HEK293 (cell line): ENCODE measurements around the gene CNOT11.

ENCODE experiments used
- CTCF ChIA-PET: fragments of 350-600 bp; formaldehyde crosslinking; extraction: SDS; loops from one replicate; lab custom pipeline; 2021; ENCODE audit warnings: antibody characterized with exemption; lab: Yijun Ruan, JAX
- POLR2A ChIA-PET: fragments of 300-600 bp; formaldehyde crosslinking; extraction: SDS; loops from one replicate; lab custom pipeline; 2020; ENCODE audit warnings: antibody characterized with exemption, inconsistent platforms; lab: Yijun Ruan, JAX
- H3K27ac ChIP-seq: fragments of 200-500 bp; sonication (Bioruptor generic); 2 replicates; pipeline ENCODE4 v1.5.1; 2014; ENCODE audit warnings: low read depth, low read length, control low read depth, inconsistent platforms; ENCODE audit errors: extremely low read depth
- H3K36me3 ChIP-seq, 2 experiments: fragments of 200-500 bp in 1 of 2; sonication (Bioruptor generic) in 1 of 2; 1 replicate in 1 of 2; 2 replicates in 1 of 2; pipeline ENCODE4 v1.5.1; 2014 to 2017; ENCODE audit warnings: inconsistent platforms in 2 of 2, low read length in 2 of 2; ENCODE audit not compliant: control insufficient read depth in 2 of 2, insufficient read depth in 1 of 2
- H3K4me1 ChIP-seq: fragments of 200-500 bp; sonication (Bioruptor generic); 2 replicates; pipeline ENCODE4 v1.5.1; 2014; ENCODE audit warnings: mild to moderate bottlenecking, low read length, inconsistent platforms; ENCODE audit not compliant: control insufficient read depth, insufficient read depth
- H3K4me3 ChIP-seq: 2 replicates; pipeline ENCODE4 v1.5.1; 2011; ENCODE audit warnings: low read depth, mild to moderate bottlenecking, control low read depth, low read length, moderate library complexity
- H3K9me3 ChIP-seq: fragments of 200-500 bp; sonication (Bioruptor generic); 2 replicates; pipeline ENCODE4 v1.5.1; 2014; ENCODE audit warnings: low read depth, low read length, inconsistent platforms; ENCODE audit not compliant: control insufficient read depth, insufficient read depth
- AEBP2 ChIP-seq: fragments of 450-650 bp; formaldehyde crosslinking; IDR thresholded peaks from 2 replicates; pipeline ENCODE4 v1.5.1; 2016; ENCODE audit warnings: missing biosample characterization, missing genetic modification characterization, borderline replicate concordance
- BCL11A ChIP-seq: fragments of 450-650 bp; formaldehyde crosslinking; IDR thresholded peaks from 2 replicates; pipeline ENCODE4 v1.5.1; 2016; ENCODE audit warnings: low read depth, missing biosample characterization, missing genetic modification characterization
- ELK4 ChIP-seq: IDR thresholded peaks from 2 replicates; pipeline ENCODE4 v1.6.1; 2011; ENCODE audit warnings: mild to moderate bottlenecking, low read depth, low read length, borderline replicate concordance
- KLF1 ChIP-seq: fragments of 450-650 bp; formaldehyde crosslinking; IDR thresholded peaks from 2 replicates; pipeline ENCODE4 v1.5.1; 2016; ENCODE audit warnings: missing biosample characterization, missing genetic modification characterization
- KLF16 ChIP-seq: fragments of 450-650 bp; formaldehyde crosslinking; IDR thresholded peaks from 2 replicates; pipeline ENCODE4 v1.5.1; 2017; ENCODE audit warnings: missing biosample characterization, missing genetic modification characterization
- SP2 ChIP-seq: fragments of 450-650 bp; formaldehyde crosslinking; IDR thresholded peaks from 2 replicates; pipeline ENCODE4 v1.5.1; 2016; ENCODE audit warnings: missing biosample characterization, missing genetic modification characterization
- SP3 ChIP-seq: fragments of 450-650 bp; formaldehyde crosslinking; IDR thresholded peaks from 2 replicates; pipeline ENCODE4 v1.5.1; 2016; ENCODE audit warnings: missing biosample characterization, missing genetic modification characterization
- ZBTB1 ChIP-seq: fragments of 450-650 bp; formaldehyde crosslinking; IDR thresholded peaks from 2 replicates; pipeline ENCODE4 v1.5.1; 2016; ENCODE audit warnings: missing biosample characterization, missing genetic modification characterization
- ZBTB17 ChIP-seq: fragments of 450-650 bp; formaldehyde crosslinking; IDR thresholded peaks from 2 replicates; pipeline ENCODE4 v1.5.1; 2016; ENCODE audit warnings: missing biosample characterization, missing genetic modification characterization
- ZNF10 ChIP-seq: fragments of 450-650 bp; formaldehyde crosslinking; IDR thresholded peaks from 2 replicates; pipeline ENCODE4 v1.5.1; 2017; ENCODE audit warnings: missing biosample characterization, missing genetic modification characterization
- ZNF114 ChIP-seq: fragments of 450-650 bp; formaldehyde crosslinking; IDR thresholded peaks from 2 replicates; pipeline ENCODE4 v1.5.0; 2017; ENCODE audit warnings: missing biosample characterization, missing genetic modification characterization
- ZNF132 ChIP-seq: fragments of 450-650 bp; formaldehyde crosslinking; IDR thresholded peaks from 2 replicates; pipeline ENCODE4 v1.5.1; 2017; ENCODE audit warnings: missing biosample characterization, missing genetic modification characterization, borderline replicate concordance
- ZNF175 ChIP-seq: fragments of 450-650 bp; formaldehyde crosslinking; IDR thresholded peaks from 2 replicates; pipeline ENCODE4 v1.5.1; 2016; ENCODE audit warnings: missing biosample characterization, missing genetic modification characterization
- ZNF18 ChIP-seq: fragments of 450-650 bp; formaldehyde crosslinking; IDR thresholded peaks from 2 replicates; pipeline ENCODE4 v1.5.1; 2016; ENCODE audit warnings: missing biosample characterization, missing genetic modification characterization
- ZNF2 ChIP-seq: fragments of 450-650 bp; formaldehyde crosslinking; IDR thresholded peaks from 2 replicates; pipeline ENCODE4 v1.5.1; 2016; ENCODE audit warnings: missing biosample characterization, missing genetic modification characterization
- ZNF223 ChIP-seq: fragments of 450-650 bp; formaldehyde crosslinking; IDR thresholded peaks from 2 replicates; pipeline ENCODE4 v1.5.1; 2016; ENCODE audit warnings: missing biosample characterization, missing genetic modification characterization
- ZNF366 ChIP-seq: fragments of 450-650 bp; formaldehyde crosslinking; conservative IDR thresholded peaks from 2 replicates; pipeline ENCODE4 v1.5.1; 2016; ENCODE audit warnings: missing biosample characterization, missing genetic modification characterization
- ZNF404 ChIP-seq: fragments of 450-650 bp; formaldehyde crosslinking; IDR thresholded peaks from 2 replicates; pipeline ENCODE4 v1.5.1; 2017; ENCODE audit warnings: missing biosample characterization, missing genetic modification characterization
- ZNF423 ChIP-seq: fragments of 450-650 bp; formaldehyde crosslinking; IDR thresholded peaks from 2 replicates; pipeline ENCODE4 v1.5.1; 2016; ENCODE audit warnings: missing biosample characterization, missing genetic modification characterization
- ZNF426 ChIP-seq: fragments of 450-650 bp; formaldehyde crosslinking; IDR thresholded peaks from 2 replicates; pipeline ENCODE4 v1.5.1; 2017; ENCODE audit warnings: missing biosample characterization, missing genetic modification characterization, mild to moderate bottlenecking, inconsistent platforms, moderate library complexity
- ZNF433 ChIP-seq: fragments of 450-650 bp; formaldehyde crosslinking; IDR thresholded peaks from 2 replicates; pipeline ENCODE4 v1.5.1; 2016; ENCODE audit warnings: missing biosample characterization, missing genetic modification characterization, low read depth
- ZNF501 ChIP-seq: fragments of 450-650 bp; formaldehyde crosslinking; IDR thresholded peaks from 2 replicates; pipeline ENCODE4 v1.5.1; 2016; ENCODE audit warnings: missing biosample characterization, missing genetic modification characterization
- ZNF529 ChIP-seq: fragments of 450-650 bp; formaldehyde crosslinking; IDR thresholded peaks from 2 replicates; pipeline ENCODE4 v1.5.1; 2017; ENCODE audit warnings: missing genetic modification characterization, missing biosample characterization; ENCODE audit not compliant: insufficient replicate concordance
- ZNF571 ChIP-seq: fragments of 450-650 bp; formaldehyde crosslinking; IDR thresholded peaks from 2 replicates; pipeline ENCODE4 v1.5.0; 2017; ENCODE audit warnings: missing biosample characterization, missing genetic modification characterization
- ZNF621 ChIP-seq: fragments of 450-650 bp; formaldehyde crosslinking; IDR thresholded peaks from 2 replicates; pipeline ENCODE4 v1.5.1; 2017; ENCODE audit warnings: missing biosample characterization, missing genetic modification characterization
- ZNF629 ChIP-seq: fragments of 450-650 bp; formaldehyde crosslinking; IDR thresholded peaks from 2 replicates; pipeline ENCODE4 v1.5.1; 2017; ENCODE audit warnings: missing biosample characterization, missing genetic modification characterization
- ZNF670 ChIP-seq: fragments of 450-650 bp; formaldehyde crosslinking; IDR thresholded peaks from 2 replicates; pipeline ENCODE4 v1.5.1; 2016; ENCODE audit warnings: missing biosample characterization, missing genetic modification characterization, low read depth
- ZNF692 ChIP-seq: fragments of 450-650 bp; formaldehyde crosslinking; IDR thresholded peaks from 2 replicates; pipeline ENCODE4 v1.5.1; 2016; ENCODE audit warnings: missing biosample characterization, missing genetic modification characterization
- ZNF701 ChIP-seq: fragments of 450-650 bp; formaldehyde crosslinking; IDR thresholded peaks from 2 replicates; pipeline ENCODE4 v1.5.1; 2016; ENCODE audit warnings: missing biosample characterization, missing genetic modification characterization
- ZNF768 ChIP-seq: fragments of 450-650 bp; formaldehyde crosslinking; IDR thresholded peaks from 2 replicates; pipeline ENCODE4 v1.5.1; 2018; ENCODE audit warnings: missing biosample characterization, mild to moderate bottlenecking, missing genetic modification characterization
- ZNF791 ChIP-seq: fragments of 450-650 bp; formaldehyde crosslinking; IDR thresholded peaks from 2 replicates; pipeline ENCODE4 v1.5.1; 2016; ENCODE audit warnings: missing biosample characterization, missing genetic modification characterization
- ZXDB ChIP-seq: fragments of 450-650 bp; formaldehyde crosslinking; IDR thresholded peaks from 2 replicates; pipeline ENCODE4 v1.5.1; 2016; ENCODE audit warnings: missing biosample characterization, missing genetic modification characterization

CNOT11 gene

GRCh38 chr2:101262142-101262541, 9.5 kb downstream of the CNOT11 start:
- H3K36me3 ChIP-seq = peaks cover 40 to 84% of the 10 kb centered on the region in 2 experiments
- H3K4me1 ChIP-seq = no peaks in the 10 kb centered on the region
- no peak overlapping the region for H3K4me3 ChIP-seq
- H3K27ac ChIP-seq = no peak overlapping the region
- TF ChIP-seq ZNF629 = no peak
- no peak for TF ChIP-seq BCL11A (tag by site-specific recombination)
- TF ChIP-seq ZNF366 = no peak
- TF ChIP-seq ZNF529 (tag by site-specific recombination) = no peak
- no peak for TF ChIP-seq ZNF701
- no peak for TF ChIP-seq ZNF132 (tag by site-specific recombination)
- TF ChIP-seq ZNF571 = no peak
- TF ChIP-seq KLF1 = no peak
- no peak for TF ChIP-seq ZNF670
- TF ChIP-seq ZBTB1 (tag by site-specific recombination) = no peak
- no peak for TF ChIP-seq ZNF114 (tag by site-specific recombination)
- no peak for TF ChIP-seq ZNF223 (tag by site-specific recombination)
- TF ChIP-seq AEBP2 (tag by site-specific recombination) = no peak
- no peak for TF ChIP-seq ZNF791
- TF ChIP-seq ZNF433 (tag by site-specific recombination) = no peak
- no peak for TF ChIP-seq KLF16
- TF ChIP-seq ZNF621 (tag by site-specific recombination) = no peak
- no peak for TF ChIP-seq ZXDB (tag by site-specific recombination)
- no peak for TF ChIP-seq ZNF18 (tag by site-specific recombination)
- TF ChIP-seq ELK4 = no peak
- ChIA-PET CTCF (no interaction called here), POLR2A (no interaction called here)
- H3K9me3 ChIP-seq = no peaks in the 10 kb centered on the region

GRCh38 chr2:101263377-101263800, 10.7 kb downstream of the CNOT11 start:
- POLR2A ChIA-PET = no interaction called here
- H3K36me3 ChIP-seq = peaks cover 37 to 87% of the 10 kb centered on the region in 2 experiments

More at GRCh38 chr2:101263377-101263800, 10.7 kb downstream of the CNOT11 start:
- CTCF ChIA-PET = interaction anchor here (0.5 to 0.6 kb wide), 2 partner anchors 252 to 642 kb away, joined by 3 read pairs; no protein-coding TSS in a partner anchor
- Histone ChIP-seq H3K9me3 (no peaks in the 10 kb centered on the region), H3K27ac (no peak overlapping the region), H3K4me3 (no peak overlapping the region), H3K4me1 (no peaks in the 10 kb centered on the region)
- TF ChIP-seq ZNF2 (tag by site-specific recombination) (no peak), ZNF501 (tag by site-specific recombination) (no peak), ZNF621 (tag by site-specific recombination) (no peak), ZBTB17 (tag by site-specific recombination) (no peak), ZNF423 (tag by site-specific recombination) (no peak), ZNF692 (tag by site-specific recombination) (no peak), ZNF10 (tag by site-specific recombination) (no peak), ZNF175 (tag by site-specific recombination) (no peak), ZNF426 (tag by site-specific recombination) (no peak), SP2 (tag by site-specific recombination) (no peak), ZNF404 (tag by site-specific recombination) (no peak), SP3 (tag by site-specific recombination) (no peak), ZNF768 (tag by site-specific recombination) (no peak)
- TF ChIP-seq, all 188 proteins: peak for 0
